Measurements from ENCODE around the gene IDH3G. TPM values are rescaled to one million over a fixed set of nuclear protein-coding genes. Genes with fewer than 3 reads are reported as not detected.

Gene IDH3G
- total and polyA plus RNA-seq, 2 experiments from 2014 or later = 41.4 to 49.0 TPM

DNA sequence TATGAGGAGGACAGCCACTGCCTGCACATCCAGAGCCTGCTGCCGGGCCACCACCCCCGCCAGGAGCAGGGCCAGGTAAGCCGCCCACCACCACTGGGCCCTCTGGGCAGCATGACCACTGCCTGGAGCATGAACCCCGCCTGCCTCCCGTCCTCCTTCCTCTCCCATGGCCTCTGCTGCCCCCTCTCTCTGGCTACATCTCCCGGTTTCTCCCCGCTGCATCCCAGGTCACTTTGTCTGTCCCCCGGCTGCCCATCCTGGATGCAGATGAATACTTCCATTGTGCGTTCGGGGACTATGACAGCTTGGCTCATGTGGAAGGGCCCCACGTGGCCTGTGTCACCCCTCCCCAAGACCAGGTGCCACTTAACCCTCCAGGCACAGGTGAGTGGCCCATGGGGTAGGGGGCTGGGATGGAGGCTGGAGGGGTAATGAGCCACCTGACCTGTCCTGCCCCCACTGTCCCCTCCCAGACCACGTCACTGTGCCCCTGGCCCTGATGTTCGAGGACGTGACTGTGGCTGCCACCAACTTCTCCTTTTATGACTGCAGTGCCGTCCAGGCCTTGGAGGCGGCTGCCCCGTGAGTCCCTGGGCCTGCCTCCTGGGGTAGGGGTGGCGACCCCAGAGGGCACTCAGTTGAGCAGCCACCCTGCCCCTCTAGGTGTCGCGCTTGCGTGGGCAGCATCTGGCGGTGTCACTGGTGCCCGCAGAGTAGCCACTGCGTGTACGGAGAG is 24.1 kb downstream of the IDH3G start:
- H3K4me3 ChIP-seq = no peak overlapping the region
- Mint-ChIP-seq H3K4me1 (peaks cover 5% of the 10 kb centered on the region; the same call in 2 of the 3 replicates), H3K27ac (no peak overlapping the region), H3K9me3 (no peaks in the 10 kb centered on the region), H3K4me3 (no peak overlapping the region), H3K27me3 (ENCODE audit: insufficient read depth, low read depth, poor library complexity) (peaks cover 7% of the 10 kb centered on the region), H3K36me3 (ENCODE audit: low read depth) (no peaks in the 10 kb centered on the region)
- H3K27me3 ChIP-seq (ENCODE audit: insufficient read depth) = no peaks in the 10 kb centered on the region
- TF ChIP-seq, protein P1, sequence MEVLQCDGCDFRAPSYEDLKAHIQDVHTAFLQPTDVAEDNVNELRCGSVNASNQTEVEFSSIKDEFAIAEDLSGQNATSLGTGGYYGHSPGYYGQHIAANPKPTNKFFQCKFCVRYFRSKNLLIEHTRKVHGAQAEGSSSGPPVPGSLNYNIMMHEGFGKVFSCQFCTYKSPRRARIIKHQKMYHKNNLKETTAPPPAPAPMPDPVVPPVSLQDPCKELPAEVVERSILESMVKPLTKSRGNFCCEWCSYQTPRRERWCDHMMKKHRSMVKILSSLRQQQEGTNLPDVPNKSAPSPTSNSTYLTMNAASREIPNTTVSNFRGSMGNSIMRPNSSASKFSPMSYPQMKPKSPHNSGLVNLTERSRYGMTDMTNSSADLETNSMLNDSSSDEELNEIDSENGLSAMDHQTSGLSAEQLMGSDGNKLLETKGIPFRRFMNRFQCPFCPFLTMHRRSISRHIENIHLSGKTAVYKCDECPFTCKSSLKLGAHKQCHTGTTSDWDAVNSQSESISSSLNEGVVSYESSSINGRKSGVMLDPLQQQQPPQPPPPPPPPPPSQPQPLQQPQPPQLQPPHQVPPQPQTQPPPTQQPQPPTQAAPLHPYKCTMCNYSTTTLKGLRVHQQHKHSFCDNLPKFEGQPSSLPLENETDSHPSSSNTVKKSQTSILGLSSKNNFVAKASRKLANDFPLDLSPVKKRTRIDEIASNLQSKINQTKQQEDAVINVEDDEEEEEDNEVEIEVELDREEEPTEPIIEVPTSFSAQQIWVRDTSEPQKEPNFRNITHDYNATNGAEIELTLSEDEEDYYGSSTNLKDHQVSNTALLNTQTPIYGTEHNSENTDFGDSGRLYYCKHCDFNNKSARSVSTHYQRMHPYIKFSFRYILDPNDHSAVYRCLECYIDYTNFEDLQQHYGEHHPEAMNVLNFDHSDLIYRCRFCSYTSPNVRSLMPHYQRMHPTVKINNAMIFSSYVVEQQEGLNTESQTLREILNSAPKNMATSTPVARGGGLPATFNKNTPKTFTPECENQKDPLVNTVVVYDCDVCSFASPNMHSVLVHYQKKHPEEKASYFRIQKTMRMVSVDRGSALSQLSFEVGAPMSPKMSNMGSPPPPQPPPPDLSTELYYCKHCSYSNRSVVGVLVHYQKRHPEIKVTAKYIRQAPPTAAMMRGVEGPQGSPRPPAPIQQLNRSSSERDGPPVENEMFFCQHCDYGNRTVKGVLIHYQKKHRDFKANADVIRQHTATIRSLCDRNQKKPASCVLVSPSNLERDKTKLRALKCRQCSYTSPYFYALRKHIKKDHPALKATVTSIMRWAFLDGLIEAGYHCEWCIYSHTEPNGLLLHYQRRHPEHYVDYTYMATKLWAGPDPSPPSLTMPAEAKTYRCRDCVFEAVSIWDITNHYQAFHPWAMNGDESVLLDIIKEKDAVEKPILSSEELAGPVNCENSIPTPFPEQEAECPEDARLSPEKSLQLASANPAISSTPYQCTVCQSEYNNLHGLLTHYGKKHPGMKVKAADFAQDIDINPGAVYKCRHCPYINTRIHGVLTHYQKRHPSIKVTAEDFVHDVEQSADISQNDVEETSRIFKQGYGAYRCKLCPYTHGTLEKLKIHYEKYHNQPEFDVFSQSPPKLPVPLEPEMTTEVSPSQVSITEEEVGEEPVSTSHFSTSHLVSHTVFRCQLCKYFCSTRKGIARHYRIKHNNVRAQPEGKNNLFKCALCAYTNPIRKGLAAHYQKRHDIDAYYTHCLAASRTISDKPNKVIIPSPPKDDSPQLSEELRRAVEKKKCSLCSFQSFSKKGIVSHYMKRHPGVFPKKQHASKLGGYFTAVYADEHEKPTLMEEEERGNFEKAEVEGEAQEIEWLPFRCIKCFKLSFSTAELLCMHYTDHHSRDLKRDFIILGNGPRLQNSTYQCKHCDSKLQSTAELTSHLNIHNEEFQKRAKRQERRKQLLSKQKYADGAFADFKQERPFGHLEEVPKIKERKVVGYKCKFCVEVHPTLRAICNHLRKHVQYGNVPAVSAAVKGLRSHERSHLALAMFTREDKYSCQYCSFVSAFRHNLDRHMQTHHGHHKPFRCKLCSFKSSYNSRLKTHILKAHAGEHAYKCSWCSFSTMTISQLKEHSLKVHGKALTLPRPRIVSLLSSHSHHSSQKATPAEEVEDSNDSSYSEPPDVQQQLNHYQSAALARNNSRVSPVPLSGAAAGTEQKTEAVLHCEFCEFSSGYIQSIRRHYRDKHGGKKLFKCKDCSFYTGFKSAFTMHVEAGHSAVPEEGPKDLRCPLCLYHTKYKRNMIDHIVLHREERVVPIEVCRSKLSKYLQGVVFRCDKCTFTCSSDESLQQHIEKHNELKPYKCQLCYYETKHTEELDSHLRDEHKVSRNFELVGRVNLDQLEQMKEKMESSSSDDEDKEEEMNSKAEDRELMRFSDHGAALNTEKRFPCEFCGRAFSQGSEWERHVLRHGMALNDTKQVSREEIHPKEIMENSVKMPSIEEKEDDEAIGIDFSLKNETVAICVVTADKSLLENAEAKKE (CRISPR knock-in tag; IDR thresholded peaks at IDR 0.05) = no peak
- TF ChIP-seq ZNF331 (CRISPR knock-in tag; IDR thresholded peaks at IDR 0.05; ENCODE audit: low read depth) (no peak), POLR2AphosphoS5 (IDR thresholded peaks at IDR 0.05; ENCODE audit: low read depth) (no peak), EZH2 (IDR thresholded peaks at IDR 0.05; ENCODE audit: low read depth, unreplicated experiment) (no peak), NANOG (IDR thresholded peaks at IDR 0.05; ENCODE audit: borderline replicate concordance) (no peak), JUNB (IDR thresholded peaks at IDR 0.05; ENCODE audit: unreplicated experiment) (no peak), EZH2phosphoT487 (IDR thresholded peaks at IDR 0.05; ENCODE audit: unreplicated experiment) (no peak), ZNF114 (CRISPR knock-in tag; IDR thresholded peaks at IDR 0.05) (no peak), STAT1 (IDR thresholded peaks at IDR 0.05; ENCODE audit: unreplicated experiment) (no peak), CREB1 (CRISPR knock-in tag; IDR thresholded peaks at IDR 0.05; ENCODE audit: low read depth) (no peak)
- TF ChIP-seq, protein P2, sequence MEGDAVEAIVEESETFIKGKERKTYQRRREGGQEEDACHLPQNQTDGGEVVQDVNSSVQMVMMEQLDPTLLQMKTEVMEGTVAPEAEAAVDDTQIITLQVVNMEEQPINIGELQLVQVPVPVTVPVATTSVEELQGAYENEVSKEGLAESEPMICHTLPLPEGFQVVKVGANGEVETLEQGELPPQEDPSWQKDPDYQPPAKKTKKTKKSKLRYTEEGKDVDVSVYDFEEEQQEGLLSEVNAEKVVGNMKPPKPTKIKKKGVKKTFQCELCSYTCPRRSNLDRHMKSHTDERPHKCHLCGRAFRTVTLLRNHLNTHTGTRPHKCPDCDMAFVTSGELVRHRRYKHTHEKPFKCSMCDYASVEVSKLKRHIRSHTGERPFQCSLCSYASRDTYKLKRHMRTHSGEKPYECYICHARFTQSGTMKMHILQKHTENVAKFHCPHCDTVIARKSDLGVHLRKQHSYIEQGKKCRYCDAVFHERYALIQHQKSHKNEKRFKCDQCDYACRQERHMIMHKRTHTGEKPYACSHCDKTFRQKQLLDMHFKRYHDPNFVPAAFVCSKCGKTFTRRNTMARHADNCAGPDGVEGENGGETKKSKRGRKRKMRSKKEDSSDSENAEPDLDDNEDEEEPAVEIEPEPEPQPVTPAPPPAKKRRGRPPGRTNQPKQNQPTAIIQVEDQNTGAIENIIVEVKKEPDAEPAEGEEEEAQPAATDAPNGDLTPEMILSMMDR (conservative IDR thresholded peaks at IDR 0.05; ENCODE audit: low read depth in 2 of 2) = no peak
- TF ChIP-seq, protein P3, sequence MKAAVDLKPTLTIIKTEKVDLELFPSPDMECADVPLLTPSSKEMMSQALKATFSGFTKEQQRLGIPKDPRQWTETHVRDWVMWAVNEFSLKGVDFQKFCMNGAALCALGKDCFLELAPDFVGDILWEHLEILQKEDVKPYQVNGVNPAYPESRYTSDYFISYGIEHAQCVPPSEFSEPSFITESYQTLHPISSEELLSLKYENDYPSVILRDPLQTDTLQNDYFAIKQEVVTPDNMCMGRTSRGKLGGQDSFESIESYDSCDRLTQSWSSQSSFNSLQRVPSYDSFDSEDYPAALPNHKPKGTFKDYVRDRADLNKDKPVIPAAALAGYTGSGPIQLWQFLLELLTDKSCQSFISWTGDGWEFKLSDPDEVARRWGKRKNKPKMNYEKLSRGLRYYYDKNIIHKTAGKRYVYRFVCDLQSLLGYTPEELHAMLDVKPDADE (IDR thresholded peaks at IDR 0.05) = no peak
- TF ChIP-seq, protein P4, sequence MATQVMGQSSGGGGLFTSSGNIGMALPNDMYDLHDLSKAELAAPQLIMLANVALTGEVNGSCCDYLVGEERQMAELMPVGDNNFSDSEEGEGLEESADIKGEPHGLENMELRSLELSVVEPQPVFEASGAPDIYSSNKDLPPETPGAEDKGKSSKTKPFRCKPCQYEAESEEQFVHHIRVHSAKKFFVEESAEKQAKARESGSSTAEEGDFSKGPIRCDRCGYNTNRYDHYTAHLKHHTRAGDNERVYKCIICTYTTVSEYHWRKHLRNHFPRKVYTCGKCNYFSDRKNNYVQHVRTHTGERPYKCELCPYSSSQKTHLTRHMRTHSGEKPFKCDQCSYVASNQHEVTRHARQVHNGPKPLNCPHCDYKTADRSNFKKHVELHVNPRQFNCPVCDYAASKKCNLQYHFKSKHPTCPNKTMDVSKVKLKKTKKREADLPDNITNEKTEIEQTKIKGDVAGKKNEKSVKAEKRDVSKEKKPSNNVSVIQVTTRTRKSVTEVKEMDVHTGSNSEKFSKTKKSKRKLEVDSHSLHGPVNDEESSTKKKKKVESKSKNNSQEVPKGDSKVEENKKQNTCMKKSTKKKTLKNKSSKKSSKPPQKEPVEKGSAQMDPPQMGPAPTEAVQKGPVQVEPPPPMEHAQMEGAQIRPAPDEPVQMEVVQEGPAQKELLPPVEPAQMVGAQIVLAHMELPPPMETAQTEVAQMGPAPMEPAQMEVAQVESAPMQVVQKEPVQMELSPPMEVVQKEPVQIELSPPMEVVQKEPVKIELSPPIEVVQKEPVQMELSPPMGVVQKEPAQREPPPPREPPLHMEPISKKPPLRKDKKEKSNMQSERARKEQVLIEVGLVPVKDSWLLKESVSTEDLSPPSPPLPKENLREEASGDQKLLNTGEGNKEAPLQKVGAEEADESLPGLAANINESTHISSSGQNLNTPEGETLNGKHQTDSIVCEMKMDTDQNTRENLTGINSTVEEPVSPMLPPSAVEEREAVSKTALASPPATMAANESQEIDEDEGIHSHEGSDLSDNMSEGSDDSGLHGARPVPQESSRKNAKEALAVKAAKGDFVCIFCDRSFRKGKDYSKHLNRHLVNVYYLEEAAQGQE (IDR thresholded peaks at IDR 0.05; ENCODE audit: unreplicated experiment) = no peak
- no peaks in the 10 kb centered on the region for H3K9me2 ChIP-seq (ENCODE audit: insufficient read depth)
- H3K4me2 ChIP-seq = no peak overlapping the region
- H4K20me1 ChIP-seq (replicated peaks; ENCODE audit: insufficient read depth) = no peaks in the 10 kb centered on the region
- no peaks in the 10 kb centered on the region for H3K36me3 ChIP-seq (ENCODE audit: insufficient read depth)
- DNase-seq (ENCODE audit: low spot score) (no peak), ATAC-seq (no peak)
- H3F3A ChIP-seq (replicated peaks; ENCODE audit: low read depth) = no peaks in the 10 kb centered on the region
- H3K4me1 ChIP-seq (ENCODE audit: insufficient read depth) = no peaks in the 10 kb centered on the region
- no peaks in the 10 kb centered on the region for H3K79me2 ChIP-seq (replicated peaks; ENCODE audit: insufficient read depth)
- no peak overlapping the region for H3K27ac ChIP-seq (ENCODE audit: low read depth)
- H2AFZ ChIP-seq = no peak overlapping the region
